GM12873 (cell line): Measurements from ENCODE around the gene NFIB.

ENCODE experiments used
- CTCF ChIP-seq: IDR thresholded peaks from 2 replicates; pipeline ENCODE4 v1.5.1; 2012; ENCODE audit warnings: low read depth, mild to moderate bottlenecking, moderate library complexity, low read length, control low read depth; ENCODE audit not compliant: insufficient read depth; ENCODE audit errors: missing control alignments

The NFIB gene

GRCh38 chr9:14311956-14312685 lies 1.8 kb downstream of the NFIB start:
- TF ChIP-seq CTCF = no peak

- no peak for TF ChIP-seq CTCF
These were observed 2.6 kb downstream of the NFIB start for GRCh38 chr9:14311171-14311949.

GRCh38 chr9:14310311-14310710 lies 3.6 kb downstream of the NFIB start:
- no peak for TF ChIP-seq CTCF

- no peak for TF ChIP-seq CTCF
These were observed 4.5 kb downstream of the NFIB start for GRCh38 chr9:14309403-14309802.

- TF ChIP-seq CTCF = no peak
These were observed 5.1 kb downstream of the NFIB start for GRCh38 chr9:14308853-14309145.

GRCh38 chr9:14307989-14308852 lies 5.7 kb downstream of the NFIB start:
- TF ChIP-seq CTCF = no peak
